HuH-7 (cell line): ENCODE data around the gene PPY.
A peak's percentile ranks its signal among the peaks of the same experiment; 100 is the strongest.
"Not testable (repeated sequence)": the region's sequence is repeated elsewhere in the genome, so short reads cannot be mapped to it uniquely, and the experiment has no call there.

Experiments used
- DNase-seq: peaks from one replicate; pipeline ENCODE4 v3.0.0; 2011; ENCODE audit warnings: low spot score

Gene PPY

GRCh38 chr17:43942051-43942685 lies at the start of gene PPY:
Gene PPY, minus strand, starts transcription at chr17:43942476. Its CDS starts 822 bp downstream, at chr17:43941654.
- DNase-seq = no peak

GRCh38 chr17:43988301-43988700 lies 46.0 kb upstream of the PPY start:
- no peak for DNase-seq

GRCh38 chr17:43987131-43988021 lies 45.1 kb upstream of the PPY start:
- DNase-seq = no peak

- no peak for DNase-seq
Observed at GRCh38 chr17:43986225-43986981, 44.1 kb upstream of the PPY start.

- DNase-seq = no peak
Observed at GRCh38 chr17:43984521-43984920, 42.2 kb upstream of the PPY start.

- peak; percentile 67 for DNase-seq
Observed at GRCh38 chr17:43983515-43984411, 41.5 kb upstream of the PPY start.

- DNase-seq = no peak
Observed at GRCh38 chr17:43983196-43983514, 40.9 kb upstream of the PPY start.

GRCh38 chr17:43982171-43982570 lies 39.9 kb upstream of the PPY start:
- no peak for DNase-seq

- no peak for DNase-seq
Observed at GRCh38 chr17:43979671-43980070, 37.4 kb upstream of the PPY start.

- DNase-seq = no peak
Observed at GRCh38 chr17:43979011-43979410, 36.7 kb upstream of the PPY start.

- DNase-seq = no peak
Observed at GRCh38 chr17:43978078-43978477, 35.8 kb upstream of the PPY start.

- DNase-seq = no peak
Observed at GRCh38 chr17:43976963-43977837, 34.9 kb upstream of the PPY start.

GRCh38 chr17:43975898-43976297 lies 33.6 kb upstream of the PPY start:
- DNase-seq = no peak

GRCh38 chr17:43974382-43975266 lies 32.3 kb upstream of the PPY start:
- DNase-seq = no peak

GRCh38 chr17:43972444-43973212 lies 30.4 kb upstream of the PPY start:
- DNase-seq = not testable (repeated sequence)

- not testable (repeated sequence) for DNase-seq
Observed at GRCh38 chr17:43971436-43971835, 29.2 kb upstream of the PPY start.

- DNase-seq = no peak
Observed at GRCh38 chr17:43970366-43970765, 28.1 kb upstream of the PPY start.

- no peak for DNase-seq
Observed at GRCh38 chr17:43967251-43967875, 25.1 kb upstream of the PPY start.

- no peak for DNase-seq
Observed at GRCh38 chr17:43966276-43966675, 24.0 kb upstream of the PPY start.
